8988T (cell line): ENCODE results near the gene PIR.
A peak's percentile ranks its signal among the peaks of the same experiment; 100 is the strongest.

ENCODE experiments used
- DNase-seq: peaks from one replicate; pipeline ENCODE4 v3.0.0; 2011

PIR gene

DNA sequence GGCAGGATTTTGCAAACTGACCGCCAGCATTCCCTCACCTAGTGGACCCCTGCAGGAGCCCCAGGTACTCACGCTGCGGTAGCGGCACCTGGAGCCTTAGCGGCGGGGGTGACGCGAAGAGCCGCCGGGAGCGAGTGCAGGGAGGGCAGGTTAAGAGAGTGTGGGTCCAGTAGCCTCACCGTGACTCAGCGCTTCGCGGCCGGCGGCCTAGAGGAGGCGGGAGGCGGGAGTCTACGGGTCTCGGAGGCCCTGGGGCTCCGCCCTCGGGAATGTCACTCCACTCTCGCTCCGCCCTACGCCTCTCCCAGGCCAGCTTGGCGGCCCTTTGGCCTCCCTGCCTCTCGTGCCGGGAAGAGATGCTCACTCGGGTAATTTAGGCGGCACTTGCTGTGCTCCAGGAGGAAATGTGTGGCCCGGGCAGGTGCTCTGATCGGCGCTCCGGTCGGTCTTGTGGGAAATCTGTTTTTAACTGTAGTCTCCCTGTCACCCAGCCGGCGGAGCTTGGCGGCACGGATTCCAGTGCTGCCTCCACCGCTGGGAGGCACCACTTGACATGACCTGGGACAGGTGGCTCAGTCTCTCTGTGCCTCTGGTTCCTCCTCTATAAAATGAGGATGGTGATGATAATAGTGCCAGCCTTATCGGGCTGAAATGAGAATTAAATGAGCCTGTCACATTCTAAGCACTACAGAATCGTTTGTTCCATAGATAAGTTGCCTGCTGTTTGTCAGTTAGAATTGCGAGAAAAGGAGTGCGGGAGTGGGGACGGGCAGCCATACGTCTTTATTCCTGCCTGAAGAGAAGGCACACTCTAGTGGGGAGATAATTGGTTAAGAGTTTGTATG is at the start of gene PIR:
Gene PIR, minus strand, starts transcription at position 216 of the 845 bp plus-strand sequence. CDS start 2,076 bp downstream, outside the sequence.
- peak; percentile 73 for DNase-seq

DNA sequence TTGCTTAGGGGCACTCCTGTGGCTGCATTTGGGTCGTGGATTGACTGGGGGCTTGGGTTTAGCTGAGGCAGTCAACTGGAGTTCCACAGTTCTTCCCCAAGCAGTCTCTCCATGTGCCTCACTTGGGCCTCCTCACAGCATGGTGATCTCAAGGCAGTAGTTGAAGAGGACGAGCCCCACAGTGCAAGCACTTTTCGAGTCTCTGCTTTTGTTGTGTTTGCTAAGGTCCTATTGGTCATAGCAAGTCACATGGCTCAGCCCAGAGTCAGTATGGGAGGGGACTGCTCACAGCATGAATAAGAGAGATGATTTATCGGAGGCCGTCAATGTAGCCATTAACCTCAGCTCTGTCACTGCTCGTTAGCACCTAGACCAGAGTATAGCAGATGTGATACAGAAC is 37.2 kb upstream of the PIR start:
- DNase-seq: no peak

DNA sequence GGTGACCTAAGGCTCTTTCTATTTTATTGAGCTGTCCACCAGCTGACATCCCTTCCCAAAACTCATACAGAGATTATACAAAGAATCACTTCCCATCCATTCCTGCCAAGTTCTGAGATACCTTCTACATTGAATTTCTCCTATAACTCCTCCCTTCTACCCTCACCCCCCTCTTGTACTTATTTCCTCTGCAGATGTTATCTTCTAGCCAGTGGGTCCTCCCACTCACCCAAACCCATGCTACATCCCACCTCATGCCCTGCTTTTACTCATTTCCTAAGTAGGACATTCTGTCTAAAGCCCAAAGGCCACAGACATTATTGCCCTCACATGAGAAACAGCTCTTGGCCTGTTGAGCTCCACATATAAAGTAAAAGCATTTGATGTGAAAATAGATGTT is 36.0 kb upstream of the PIR start:
- no peak for DNase-seq

DNA sequence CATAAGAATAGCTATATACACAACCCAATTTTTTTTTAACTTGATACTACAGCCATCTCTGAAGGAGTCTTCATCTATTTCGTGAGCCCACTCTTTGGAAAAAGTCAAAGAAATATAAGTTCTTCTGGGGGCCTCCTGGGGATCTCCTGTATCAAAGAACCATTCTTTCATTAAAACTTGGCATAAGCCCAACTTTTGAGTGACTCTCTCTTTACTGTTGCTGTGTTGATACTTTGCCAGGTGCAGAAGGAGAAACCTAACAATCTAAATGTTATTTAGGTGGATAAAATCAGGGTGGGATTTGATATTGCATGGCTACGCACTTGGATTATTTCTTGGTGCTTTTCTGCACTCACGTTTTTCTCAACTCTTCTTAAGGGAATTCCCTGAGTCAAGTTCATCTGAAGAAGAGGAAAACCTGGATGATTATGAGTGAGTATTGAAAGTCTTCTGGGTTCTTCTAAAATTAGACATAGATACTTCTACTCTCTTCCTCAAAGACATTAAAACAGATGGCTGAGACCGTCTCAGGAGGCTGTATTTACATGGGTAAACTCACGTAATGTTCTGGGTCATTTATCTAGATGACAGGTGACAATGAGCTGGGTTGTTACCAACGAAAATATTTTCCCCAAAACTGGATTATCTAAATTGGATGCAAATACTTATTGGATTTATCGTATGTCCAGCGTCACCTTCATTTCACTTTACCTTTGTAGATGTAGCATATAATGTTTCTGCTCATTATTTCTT is 32.7 kb upstream of the PIR start:
- DNase-seq: no peak

DNA sequence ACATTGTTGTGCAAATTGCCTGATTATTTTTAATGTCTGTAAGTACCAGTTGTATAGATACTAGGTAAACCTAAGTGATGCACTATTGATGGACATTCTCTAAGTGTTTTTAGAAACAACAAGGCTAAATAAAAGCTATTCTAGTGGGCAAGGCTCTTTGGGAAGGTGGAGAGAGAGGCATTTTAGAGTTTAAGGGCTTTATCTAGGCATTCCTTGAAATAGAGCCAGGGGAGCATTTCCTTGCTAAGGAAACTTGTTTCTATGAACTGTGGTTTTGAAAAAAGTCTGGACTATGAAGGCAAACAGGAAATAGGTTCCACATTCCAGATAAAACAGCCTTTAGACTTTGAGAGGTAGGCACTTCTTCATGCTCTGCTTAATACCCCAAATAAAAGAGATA is 31.3 kb upstream of the PIR start:
- DNase-seq: no peak

DNA sequence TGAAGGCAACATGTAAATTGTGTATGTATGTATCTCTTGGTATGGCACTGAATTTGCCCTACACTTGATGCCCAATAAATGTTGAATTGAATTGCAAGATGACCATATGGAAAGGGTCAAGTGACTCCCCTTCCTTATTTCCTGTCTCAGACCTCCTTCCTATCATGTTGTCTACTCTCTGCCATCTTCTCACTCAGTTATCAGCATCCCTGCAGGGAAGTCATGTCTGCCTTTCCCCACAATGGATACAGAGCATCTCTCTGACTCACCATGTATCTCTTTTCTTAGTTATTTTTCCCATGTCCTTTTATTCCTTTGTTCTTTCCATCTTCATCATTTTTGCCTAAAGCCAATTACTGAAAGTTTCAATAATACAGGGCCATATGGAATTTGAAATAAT is 30.0 kb upstream of the PIR start:
- DNase-seq: no peak

DNA sequence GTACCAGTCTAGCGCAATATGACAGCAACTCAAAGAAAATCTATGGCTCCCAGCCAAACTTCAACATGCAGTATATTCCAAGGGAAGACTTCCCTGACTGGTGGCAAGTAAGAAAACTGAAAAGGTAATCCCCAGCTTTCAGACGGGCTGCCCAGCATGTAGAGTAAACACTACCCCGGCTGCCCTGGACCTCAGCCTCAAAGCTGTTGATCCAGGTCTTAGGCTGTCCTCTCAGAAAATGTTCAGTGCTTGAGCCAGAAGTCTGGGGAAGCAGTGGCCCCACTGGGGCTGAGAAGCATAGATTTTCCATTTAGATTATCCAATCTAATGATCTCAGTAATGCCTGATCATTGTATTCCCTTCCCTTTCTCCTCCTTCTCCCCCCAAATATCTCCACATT is 29.3 kb upstream of the PIR start:
- no peak for DNase-seq

DNA sequence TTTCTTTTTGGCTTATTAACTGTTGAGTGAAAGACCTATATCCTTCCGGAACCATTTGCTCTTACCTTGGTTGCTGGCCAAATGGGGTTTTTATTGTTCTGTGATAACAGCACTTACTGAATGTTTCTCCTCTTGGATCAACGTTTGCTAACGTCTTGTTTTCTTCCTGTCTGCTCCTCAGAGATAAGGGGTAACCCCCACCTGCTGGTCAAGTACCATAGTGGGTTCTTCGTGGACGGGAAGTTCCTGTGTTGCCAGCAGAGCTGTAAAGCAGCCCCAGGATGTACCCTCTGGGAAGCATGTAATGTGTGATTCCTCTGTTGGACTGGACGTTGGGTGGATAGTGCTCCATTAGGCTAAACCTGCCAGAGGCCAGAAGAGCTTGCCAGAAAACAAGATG is 22.8 kb upstream of the PIR start:
- DNase-seq: no peak

DNA sequence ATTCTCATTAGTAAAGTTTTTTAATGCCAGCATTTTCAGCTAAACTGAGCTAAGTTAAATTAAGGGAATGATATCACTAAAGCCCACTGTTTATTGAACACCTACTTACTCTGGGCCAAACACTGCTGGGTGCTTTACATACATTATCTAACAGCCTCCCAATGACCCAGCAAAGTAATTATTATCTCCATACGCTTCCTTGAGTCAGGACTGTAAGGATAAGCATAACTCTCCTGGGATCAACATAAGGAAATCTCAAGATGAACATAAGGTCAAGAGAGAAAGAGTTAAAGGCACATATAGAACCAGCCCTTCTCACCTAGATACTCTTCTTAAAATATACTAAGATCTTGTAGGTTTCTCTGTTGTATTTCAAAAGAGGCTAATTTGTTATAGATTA is 21.1 kb upstream of the PIR start:
- no peak for DNase-seq

DNA sequence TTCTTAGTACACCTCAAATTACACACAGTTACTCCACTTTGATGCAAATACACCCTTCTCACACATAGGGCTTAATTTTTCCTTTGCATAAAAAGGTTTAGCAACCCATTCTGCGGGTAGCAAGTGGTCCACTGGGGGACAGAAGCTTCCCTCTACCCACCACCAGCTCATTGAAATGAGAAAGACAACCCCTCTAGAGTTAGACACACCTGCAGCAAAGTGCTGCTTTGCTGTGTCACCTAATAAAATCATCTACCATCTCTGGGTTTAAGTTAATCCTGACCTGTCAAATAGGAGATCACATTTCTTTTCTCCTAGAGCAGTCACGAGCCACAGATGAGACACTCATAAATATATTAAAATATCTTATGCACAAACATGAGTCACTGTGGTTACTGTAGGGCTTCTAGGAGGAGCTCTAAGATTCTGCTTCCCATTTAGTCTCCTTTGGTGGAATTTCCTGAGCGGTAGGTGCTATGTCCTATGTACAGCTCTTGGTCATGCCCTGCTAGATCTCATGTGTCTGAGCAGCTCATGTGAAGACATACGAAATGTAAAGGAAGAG is 19.4 kb upstream of the PIR start:
- DNase-seq: no peak

DNA sequence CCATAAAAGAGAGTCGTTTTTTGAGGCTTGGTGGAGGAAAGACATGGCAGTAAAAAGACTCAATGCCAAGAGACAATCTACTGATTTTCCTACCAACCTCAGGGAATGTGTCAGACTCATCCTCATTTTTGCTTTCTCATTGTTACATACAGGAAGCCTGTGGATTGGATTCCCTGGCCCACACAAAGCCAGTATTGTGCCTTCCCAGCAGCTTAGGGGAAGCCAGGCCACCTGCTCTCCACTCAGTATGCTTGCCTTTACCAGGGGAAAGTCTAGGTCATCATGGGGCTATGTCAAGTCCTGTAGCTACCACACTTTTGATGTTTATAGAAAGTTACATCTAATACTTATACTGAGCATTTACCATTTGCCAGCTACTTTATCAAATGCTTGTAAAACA is 18.4 kb upstream of the PIR start:
- no peak for DNase-seq

DNA sequence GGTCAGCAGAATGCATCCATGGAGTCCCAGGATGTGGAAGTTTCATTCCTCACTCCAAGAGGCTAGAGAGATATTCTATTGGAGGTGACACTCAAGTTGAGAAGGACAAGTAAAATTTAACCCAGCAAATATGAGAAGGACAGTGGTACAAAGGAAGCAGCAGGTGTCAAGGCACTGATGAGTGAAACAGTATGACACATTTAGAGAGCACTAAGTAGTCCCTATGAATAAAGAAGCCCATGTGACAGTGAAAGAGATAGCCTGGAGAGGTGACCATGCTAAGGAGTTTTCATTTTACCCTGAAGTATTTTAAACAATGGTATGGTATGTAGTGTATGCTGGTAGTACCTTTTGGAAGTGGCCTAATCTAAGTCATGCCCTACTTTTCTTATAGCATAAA is 16.7 kb upstream of the PIR start:
- no peak for DNase-seq

DNA sequence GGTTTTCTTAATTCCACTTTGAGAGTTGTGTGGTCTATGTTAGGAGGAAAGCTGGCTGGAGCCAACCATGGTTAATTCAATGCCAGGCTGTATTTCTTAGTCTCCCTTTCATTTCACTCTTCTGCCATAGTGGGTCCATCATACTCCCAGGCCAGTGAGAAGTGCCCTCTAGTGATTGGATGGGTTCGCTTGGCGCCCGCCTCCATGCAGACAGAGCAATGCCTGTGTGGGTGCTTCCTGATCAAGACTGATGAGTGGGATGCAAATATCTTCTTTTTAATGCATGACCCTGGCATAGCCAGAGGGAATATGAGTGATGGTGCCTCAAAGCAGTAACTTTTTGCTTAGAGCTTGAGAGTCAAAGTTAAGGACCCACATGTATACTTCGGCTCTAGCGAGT is 13.9 kb upstream of the PIR start:
- DNase-seq: no peak

DNA sequence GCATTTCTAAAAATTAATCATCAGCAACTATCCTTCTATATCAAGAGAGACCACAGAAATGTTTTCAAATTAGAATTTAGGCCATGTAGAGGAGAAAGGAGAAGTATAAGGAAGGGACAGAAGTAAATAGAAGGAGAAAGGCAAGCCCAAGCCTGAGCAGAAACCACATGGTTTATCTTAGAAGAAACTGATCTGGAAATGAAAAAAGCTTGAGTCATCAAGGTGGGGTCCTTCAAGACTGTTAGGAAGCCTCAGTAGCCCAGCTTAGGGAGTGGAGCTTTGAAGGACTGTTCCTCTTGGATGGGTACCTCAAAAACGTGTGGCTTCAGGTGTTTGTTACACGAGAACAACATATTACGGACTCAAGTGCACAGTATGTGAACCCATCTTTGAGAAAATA is 12.0 kb upstream of the PIR start:
- DNase-seq: no peak

DNA sequence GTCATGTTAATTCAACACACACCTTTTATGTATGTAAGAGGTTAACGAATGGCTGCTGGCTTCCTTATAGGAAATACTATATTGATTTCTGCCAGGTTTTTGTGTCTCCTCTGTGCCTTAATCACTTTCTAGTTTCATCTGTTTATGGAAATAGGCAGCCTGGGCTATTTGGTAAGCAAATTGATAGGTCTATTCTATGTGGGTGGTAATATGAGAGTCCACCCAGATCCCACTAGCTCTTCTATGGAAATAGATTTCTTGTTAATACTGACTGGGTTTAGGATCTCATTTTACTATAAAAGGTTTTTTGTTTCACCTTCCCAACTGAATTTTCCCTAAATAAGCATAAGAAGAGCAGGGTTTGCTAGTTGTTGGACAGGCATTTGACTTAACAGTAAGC is 11.5 kb upstream of the PIR start:
- DNase-seq: no peak

DNA sequence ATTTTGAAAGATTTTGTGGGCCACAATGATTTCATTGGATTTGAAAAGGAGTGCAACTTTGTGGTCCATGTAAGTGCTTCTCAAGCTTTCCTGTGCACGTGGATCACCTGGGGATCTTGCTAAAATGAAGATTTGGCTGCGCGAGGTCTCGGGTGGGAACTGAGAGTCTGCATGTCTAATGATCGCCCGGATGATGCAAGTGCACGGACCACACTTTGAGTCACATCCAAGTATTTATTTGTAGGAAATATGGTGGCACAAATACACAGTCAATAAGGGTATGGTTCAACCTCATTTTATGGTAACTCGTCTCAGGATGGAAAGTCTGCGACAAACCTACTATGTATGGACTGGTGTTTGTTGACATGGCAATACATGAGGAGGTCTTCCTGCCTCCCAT is 8.4 kb upstream of the PIR start:
- no peak for DNase-seq

DNA sequence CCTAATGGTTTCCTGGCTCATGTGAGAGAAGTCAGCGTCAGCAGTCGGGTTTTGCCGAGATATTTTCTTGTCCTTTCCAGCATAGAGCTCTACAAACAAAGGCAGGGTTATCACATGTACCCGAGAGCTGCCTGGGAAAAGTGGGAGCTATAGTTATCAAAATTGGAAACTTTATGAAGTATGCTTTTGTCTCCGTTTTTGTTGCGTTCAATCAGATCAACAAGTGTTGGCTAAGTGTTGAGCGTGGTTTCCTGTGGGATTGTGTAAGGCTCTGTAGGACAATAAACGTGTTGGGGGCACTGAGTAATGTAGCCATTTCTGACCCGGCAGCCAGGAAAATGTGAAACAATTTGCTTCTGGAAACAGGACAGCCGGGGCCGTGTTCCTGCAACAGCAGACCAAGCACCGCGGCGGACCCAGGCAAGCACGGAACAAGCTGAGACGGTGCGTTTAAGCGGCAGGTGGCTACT is 7.4 kb upstream of the PIR start, which contains the start of gene BMX:
Gene BMX, plus strand, starts transcription at position 311 of the 470 bp plus-strand sequence. CDS start 7,547 bp downstream, outside the sequence.
- no peak for DNase-seq

DNA sequence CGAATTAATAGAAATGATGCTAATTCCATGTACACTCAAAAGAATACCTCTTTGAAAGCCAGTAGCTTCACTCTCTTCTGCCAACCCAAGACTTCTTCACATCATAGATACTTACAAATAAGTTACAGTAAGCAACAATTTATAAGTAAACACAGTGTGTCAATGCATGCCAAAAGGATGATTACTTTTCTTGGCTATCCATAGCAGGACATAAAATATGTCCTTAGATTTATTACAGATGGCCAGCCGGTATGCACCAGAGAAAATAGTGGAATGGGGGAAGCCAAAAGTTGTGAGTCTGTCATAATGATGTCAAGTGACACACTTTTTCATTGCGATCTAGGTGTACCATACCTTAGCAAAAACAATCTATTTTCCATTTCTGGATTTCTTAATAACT is 6.8 kb upstream of the PIR start:
- no peak for DNase-seq

DNA sequence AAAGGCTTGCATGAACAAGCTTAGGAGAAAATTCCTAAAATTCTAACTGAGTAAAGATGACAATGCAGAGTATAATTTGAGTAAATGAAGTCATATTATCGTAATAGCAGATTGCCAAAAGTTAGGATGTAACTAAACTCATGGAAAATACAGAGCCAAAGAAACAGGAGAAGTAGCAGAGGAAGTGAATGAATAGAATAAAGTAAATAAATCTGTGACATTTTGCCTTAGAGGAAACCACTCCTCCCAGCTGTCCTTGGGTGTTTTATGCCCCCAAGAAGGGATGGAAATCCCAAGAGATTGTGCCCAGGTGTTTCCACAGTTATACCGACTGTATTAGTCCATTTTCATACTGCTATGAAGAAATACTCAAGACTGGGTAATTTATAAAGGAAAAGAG is 5.6 kb upstream of the PIR start:
- DNase-seq: no peak

DNA sequence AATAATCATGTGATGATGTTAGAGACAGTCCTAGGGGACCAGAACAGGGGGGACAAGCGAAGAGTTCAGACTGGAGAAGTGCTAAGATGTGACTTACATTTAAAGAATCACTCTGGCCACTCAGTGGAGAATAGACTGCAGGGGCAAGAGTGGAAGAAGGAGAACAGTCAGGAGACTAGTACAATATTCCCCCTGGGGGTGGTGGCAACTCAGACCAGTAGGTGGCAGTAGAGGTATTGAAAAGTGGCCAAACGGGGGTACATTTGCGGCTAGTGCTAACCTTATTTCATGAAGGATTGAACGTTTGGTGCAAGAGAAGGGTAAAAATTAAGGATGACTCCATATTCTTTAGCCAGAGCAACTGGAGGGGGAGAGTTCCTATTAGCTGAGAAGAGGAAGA is 4.7 kb upstream of the PIR start:
- DNase-seq: peak; percentile 40

DNA sequence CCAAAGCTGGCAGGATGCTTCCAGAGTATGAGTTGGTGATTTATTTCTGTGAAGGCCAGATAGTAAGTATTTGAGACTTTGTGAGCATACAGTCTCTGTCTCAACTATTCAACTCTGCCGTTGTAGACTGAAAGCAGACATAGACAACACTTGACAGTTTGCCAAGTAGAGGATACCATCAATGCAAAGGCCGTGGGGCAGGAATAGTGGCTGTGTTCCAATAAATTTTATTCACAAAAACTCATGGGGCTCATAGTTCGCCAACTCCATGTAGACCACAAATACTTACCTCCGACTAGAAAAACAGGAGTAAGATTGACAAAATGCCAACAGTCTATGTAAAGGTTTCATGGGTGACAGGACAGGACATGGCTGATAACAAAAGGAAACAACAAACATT is 3.7 kb upstream of the PIR start:
- no peak for DNase-seq

DNA sequence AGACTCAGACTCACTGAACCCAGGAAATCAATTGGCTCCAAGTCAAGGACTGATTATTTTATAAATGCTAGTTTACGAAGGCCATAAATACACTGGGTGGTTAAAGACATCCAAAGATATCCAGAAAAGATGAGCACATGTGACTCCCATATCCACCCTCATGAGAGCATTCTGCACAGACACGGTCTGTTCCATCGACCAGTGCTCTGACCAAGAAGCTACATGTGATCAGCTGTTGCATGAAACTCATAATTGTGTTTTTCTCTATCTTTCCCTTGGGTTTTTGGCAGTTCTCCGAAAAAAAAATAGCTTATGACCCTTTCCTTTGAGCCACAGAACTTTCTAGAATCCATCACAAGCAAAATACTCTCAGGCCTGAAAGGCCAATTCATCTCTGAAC is 2.7 kb upstream of the PIR start:
- no peak for DNase-seq

DNA sequence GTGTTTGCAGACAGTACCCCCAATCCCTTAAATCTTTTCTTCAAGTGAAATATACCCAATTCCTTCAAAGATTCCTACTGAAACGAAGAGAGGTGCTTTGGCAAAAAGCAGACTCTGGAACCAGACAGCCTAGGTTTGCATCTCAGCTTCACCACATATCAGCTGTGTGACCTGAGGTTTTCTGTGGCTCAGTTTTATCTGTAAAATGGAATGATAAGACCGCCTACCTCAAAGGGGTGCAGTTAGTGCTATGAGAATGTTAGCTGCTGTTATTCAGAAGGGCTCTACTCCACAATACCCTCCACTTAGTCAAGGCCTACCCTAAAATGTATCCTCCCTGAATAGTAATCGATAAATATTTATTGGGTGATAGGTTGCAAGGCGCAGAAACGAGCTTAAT is 664 bp downstream of the PIR start:
- no peak for DNase-seq

DNA sequence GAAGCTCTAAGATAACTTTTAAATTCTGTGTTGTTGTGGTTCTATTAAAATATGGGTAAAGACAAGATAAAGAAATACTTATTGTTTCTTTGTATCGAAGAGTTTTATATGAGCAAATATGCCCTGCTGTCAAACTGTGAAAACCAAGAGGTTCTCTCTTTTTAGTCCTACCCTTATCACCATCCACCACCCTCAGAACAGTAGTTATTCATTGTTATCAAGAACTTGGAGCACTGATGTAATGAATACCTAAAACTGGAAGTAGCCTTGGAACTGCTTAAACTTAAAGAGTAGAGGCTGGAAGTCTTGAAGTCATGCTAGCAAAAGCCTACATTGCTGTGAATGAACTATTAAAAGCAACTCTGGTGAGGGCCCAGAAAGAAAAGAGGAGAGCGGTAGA is 9.2 kb downstream of the PIR start:
- no peak for DNase-seq
